Activated CD8-positive, alpha-beta memory T cell treated with anti-CD3 and anti-CD28 coated beads for 4 hours (primary cell): ENCODE results near the gene PMEPA1.

Experiments used
- DNase-seq, 2 donors: peaks; one replicate each; pipeline ENCODE4 v3.0.0-alpha.2; 2020; ENCODE audit warnings: low read depth in 2 of 2

PMEPA1 gene

DNA sequence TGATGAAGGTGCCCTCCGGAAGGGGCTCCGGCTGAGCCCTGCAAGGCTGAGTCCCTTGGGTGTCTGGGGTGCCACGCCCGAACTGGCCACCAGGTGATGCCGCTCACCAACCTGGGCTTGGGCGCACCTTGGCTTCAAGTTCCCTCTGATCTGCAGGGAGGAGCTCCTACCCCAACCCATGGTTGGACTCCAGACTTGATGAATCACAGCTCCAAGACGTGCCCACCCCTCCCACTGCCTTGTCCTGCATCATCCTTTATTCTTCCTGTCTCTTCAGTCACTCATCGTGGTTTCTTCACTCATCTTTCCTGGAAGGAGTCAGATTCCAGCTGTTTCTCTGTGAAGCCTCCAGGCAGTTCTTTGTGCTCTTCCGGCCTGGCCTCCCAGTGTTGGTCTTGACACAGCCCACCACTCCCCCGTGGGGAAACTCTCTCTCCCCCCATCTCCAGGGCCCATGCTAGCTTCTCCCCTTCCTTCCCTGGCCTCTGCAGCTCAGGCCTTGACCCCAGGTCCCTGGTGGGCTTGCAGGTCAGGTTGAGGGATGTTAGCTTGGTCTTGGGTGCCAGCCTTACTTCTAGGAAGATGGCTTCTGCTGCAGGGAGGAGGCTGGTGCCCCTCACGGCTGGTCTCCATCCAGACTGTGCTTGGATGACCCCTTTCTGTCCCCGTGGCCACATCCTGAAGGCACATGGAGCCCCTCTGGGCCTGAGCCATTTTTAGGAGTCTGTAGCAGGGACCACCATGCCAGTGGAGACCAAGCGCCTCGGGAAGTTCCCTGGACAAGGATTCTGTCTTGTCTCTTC is 87.0 kb downstream of the PMEPA1 start:
- DNase-seq = no peak

DNA sequence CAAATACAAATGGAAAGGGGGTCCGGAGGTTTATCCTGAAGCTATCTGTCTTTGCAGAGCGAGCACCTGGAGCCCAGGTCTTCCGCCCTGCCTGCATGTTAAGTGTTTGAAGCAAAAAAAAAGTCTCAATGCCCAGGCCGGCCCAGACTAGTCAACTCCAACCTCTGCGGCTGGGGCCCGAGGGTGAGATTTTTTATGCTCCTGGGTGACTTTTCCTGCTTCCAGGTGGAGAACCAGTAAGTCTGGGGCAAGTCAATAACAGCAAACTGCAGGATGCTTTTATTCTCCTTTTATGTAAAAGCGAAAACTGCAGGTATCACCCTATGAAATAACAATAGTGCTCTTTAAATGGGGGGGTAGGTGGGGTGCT is 87.6 kb downstream of the PMEPA1 start:
- DNase-seq = no peak

DNA sequence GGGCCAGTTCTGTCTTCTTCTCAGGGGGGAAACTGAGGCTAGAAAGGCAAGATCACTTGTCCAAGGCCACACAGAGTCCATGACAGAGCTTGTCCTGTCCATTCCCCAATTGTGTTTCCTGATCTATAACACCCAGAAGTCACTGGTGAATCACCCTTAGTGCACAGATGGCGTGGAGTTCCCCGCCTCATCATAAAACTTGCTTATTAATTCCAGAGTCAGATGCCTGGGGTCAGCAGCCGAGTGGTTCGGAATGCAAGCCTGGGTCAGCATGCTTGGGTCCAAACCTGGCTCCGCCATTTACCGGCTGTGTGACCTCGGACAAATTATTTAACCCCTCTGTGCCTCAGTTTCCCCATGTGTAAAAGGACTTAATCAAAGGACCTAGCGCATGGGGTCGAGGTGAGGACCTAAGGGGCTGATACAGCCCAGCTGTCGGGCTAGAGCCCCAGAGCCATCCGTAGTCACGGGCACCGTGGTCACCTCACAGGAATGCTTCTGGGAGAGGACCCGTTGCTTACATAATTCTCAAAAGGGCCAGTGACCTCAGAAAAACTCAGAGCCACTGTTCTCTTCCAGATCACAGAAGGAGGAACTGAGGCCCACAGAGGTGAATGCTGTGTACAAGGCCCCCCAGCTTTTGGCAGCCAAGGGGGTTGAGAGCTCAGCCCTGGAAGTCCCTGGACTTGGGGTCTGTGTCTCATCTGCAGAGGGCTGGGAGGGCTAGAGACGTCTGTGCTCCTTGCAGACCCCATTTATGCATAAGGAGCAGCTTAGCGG is 88.2 kb downstream of the PMEPA1 start:
- no peak for DNase-seq

DNA sequence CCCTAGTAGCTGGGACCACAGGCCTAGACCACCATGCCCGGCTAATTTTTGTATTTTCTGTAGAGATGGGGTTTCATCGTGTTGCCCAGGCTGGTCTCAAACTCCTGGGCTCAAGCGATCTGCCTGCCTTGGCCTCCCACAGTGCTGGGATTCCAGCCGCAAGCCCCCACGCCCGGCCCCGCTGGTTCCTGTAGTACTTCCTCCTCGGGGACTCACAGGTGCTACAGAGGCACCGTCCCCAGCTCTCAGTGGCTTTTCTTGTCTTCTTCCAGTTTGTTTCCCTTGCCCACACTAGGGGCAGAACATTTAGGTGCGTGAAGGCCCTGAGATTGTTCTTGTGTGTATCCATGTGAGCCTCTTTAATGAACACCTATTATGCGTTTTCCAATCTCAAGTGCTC is 88.8 kb downstream of the PMEPA1 start:
- DNase-seq = no peak

DNA sequence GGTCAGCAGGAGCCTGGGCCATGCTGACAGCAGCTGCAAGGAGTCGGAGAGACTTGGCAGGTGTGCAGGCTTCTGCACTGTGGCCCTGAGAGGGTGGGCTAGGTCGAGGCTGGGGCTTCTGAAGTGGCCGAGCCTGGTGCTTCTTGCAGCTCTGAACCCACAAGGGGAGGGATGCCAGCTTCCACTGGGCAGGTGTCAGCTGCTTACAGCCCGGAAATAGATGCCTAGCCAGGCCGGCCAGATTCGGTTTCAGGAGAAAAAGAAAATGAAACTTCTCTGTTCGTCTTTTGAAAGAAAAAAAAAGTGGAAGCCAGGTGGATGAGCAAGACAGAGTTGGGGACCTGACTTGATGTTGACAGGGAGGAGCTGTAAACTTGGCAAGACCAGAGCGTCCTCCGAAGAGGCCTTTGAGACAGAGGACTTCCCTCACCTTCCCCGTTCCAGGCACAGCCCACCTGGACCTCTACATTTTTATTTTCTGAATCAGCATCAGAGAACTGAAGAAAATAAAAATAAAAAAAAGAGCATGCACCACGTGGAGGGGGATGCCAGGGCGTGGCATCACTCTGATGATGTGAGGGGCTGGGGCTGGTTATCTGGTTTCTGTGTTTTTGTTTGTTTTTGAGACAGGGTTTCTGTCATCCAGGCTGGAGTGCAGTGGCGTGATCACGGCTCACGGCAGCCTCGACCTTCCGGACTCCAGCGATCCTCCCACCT is 89.4 kb downstream of the PMEPA1 start, which contains the start of gene ZBP1:
Gene ZBP1 (minus strand): TSS at position 153 of the 717 bp plus-strand sequence. CDS start 131 bp downstream, at position 22.
- DNase-seq = peak in 1 of 2 donors; percentile 37

DNA sequence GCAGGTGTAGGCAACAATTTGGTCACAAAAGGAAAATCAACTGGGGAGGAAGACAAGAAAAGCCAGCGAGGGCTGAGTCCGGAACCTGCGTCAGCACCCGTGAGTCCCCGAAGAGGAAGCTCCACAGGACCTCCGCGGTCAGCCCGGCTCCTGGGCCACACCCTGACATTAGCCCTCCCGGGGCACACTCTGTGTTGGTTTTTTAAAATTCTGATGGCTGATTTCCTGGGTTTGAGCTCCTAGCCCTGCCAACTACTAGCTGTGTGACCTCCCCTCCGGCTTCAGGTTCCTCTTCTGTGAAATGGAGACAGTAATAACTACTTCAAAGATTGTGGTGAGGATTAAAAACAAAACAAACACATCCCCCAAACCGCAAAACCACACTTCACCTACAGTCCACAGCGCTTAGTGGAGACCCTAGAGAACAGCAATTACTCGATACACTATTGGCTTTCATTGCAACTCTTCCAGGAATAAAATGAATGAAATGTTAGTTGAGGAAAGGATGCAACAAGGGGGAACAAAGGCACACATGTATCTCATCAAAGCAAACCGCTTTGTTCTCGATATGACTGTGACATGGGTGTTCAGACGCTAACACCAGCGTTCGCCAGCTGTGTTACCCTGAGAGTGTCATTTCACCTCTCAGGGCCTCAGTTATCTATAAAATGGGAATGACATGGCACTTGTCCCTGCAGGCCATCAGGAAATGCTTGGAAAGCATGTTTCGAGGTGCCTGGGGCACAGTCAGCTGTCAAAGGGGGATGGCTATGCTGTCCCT is 90.6 kb downstream of the PMEPA1 start:
- DNase-seq = peak in 1 of 2 donors; percentile 25

DNA sequence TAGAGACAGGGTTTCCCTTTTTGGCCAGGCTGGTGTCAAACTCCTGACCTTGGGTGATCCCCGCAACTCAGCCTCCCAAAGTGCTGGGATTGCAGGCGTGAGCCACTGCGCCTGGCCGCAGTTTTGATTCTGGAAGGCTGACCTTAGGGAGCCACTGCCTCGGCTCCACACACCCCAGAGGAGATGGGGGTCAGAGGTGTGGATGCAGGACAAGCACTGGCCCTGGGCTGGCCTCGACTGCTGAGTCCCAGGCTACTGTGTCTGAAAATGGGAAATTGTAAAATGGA is 91.1 kb downstream of the PMEPA1 start:
- DNase-seq = no peak

DNA sequence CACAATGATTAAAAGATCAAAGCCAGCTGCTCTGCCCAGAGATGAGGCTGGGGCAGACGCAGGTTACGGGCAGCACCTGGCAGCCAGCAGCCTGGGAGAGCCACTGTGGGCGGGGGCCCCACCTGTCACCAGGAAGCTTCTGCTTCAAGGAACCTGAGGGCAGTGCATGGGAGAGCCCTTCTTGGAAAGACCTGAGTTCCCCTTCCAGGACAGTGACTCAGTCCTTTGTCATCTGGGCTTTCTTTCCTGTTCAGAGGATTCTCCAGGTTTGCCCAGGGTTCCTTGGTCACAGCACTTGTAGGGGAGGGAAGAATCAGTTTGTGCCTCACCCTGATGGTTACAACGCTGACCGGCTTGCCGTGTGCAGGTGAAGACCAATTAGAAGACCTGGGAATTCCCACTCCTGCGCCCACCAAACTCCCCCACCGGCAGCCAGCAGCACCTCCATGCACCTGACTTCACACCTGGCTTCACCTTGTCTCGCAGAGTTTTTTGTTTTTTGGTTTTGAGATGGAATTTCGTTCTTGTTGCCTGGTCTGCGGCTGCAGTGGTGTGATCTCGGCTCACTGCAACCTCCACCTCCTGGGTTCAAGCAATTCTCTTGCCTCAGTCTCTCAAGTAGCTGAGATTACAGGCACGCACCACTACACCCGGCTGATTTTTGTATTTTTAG is 91.6 kb downstream of the PMEPA1 start:
- no peak for DNase-seq

DNA sequence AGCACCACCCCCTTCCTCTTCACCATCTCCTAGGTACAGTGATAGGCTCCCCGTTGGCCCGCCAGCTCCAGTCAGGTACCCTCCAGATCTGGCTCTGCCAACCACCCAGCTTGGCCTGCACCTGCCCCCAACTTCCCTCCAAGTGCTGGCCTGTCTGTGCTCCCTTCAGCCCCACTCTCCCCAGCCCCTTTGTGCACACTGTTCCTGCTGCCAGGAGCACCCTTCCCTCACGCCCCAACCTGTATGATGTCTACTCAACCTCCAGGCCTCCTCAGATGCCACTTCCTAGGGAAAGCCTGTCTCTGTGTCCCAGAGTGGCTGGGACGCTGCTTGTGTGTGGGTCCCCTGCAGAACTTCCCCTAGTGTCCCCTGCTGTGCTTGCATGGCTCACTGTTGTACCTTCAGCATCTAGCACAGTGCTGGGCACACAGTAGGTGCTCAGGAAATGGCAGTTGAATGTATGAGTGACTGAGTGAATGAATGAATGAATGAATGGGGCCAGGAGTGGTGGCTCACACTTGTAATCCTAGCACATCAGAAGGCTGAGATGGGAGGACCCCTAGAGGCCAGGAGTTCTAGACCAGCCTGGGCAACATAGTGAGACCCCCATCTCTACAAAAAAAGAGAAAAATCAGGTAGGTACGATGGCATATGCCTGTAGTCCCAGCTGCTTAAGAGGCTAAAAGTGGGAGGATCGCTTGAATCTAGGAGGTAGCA is 92.6 kb downstream of the PMEPA1 start:
- DNase-seq = no peak

DNA sequence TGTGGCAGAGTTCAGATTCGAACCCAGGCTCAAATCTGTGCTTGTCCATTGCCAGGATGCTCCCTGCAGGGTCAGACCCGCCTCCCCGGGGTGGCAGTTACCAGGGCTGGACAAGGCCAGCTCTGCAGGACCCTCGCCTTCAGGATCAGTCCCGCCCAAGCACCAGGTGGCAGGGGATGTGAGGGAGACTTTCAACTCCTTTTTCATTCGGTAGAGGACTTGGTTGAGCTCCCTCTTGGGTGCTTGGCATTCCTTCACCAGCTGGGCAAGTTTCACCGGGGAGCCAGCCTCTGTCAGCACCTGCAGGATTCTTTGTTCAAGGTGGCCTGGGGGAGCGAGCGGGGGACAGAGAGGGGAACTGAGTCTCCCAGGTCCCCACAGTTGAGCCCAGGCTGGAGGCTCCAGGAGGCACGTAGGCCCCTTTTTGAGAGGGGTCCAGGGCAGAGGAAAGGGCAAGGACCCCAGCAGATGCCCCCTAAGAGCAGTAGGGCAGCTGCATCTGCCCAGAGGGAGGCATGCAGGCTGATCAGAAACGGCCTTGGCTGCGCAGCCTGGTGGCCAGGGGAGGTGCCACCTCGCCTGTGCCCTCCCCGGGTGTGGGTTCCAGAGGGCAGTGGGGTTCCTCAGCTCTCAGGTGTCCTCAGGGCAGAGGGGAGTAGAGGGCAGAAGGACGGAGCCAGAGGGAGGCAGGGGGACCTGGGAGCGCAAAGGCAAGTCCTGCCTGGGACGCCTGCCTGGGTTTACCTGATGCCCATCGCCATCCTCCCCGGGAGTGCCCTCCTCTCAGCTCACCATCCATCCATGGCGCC is 93.5 kb downstream of the PMEPA1 start:
- DNase-seq = no peak

DNA sequence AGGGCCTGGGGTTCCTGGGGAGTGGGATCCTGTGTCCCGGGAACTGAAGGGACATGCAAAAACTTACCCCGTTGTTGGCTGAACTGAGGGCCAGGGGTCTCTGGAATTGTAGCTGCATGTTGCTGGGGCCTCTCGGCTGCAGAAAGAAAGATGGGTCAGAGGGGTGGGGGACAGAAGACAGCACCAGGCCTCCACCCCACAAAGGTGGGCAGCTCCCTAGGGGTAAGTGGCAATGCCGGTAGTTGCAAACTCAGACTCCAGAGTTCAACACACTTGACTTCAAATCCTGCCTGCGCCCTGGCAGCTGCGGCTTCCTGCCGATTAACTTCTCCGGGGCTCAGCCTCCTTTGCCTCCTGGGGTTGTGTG is 94.4 kb downstream of the PMEPA1 start:
- no peak for DNase-seq

DNA sequence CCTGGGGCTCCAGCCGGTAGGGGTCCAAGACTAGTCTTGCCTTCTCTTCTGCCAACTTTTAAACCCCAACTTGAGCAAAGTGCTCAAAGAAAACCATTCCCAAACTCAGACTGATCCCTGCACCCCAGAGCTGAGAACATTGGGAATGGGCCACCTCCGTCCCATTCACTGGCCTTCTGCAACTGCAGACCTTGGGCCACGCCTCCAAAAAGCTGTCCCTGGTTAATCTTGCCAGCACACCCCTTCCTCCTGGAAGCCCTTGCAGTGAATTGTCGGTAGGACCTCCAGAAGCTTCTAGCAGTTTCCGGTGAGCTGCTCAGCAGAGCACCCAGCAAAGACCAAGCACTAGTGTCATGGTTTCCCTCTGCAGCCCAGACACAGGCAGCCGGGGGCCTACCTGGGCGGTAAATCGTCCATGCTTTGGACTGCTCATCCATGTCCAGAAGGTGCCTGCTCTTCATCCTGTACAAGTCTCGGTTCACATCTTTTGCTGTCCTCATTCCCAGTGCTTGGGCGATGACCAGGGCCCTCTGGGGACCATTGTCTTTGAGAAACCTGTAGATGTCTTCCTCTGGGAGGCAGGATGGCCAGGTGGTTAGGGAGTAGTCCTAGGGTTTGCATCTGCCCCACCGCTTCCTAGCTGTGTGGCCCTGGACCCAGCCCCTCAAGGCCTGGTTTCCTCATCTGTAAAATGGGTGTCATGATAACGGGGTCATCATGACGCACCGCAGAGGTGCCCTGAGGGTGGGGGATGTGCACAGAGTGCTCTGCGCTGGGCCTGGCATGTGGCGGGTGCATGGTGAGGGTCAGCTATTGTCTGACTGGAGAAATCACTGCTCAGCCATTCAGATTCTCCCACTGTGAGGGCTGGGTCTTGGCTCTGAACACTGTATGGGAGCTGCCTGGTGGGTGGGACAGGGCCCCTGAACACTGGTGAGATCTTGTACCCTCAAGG is 95.0 kb downstream of the PMEPA1 start:
- no peak for DNase-seq

DNA sequence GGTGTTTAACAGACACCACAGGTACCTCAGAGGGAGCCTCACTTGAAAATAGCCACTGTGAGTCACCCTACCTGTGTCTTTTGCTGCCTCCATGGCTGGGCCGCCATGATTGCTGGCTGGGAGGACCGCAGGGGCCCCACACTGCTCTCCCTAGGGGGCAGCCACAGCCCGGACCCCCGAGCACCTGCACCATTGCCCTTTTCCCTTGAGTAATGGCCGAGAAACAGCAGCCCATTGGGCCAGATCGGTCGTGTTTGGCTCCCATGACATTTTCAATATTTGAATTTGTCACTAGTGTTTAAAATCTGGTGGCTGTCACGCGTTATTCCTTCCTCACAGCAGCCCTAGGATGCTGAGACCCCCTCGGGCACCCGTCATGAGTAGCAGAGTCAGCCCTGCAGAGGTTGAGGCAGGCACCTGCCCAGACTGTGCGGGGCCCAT is 96.3 kb downstream of the PMEPA1 start:
- no peak for DNase-seq

DNA sequence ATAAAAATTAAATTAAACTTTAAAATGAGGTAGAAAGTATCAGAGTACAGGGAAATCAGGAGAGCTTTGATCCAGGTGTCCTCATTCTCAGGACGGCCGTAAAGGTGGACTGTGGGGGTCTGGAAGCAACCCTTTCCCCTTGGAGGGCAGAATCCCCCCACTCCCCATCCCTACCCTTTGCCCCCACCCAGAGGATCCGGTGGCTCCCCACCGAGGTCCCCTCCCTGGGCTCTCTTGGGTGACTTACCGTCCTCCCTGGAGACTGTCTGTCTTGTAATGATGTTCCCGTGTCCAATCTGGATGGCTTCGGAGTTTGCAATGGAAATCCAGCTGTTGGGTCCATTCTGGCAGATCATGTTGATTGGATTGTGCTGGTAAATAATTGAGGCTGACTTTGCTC is 96.9 kb downstream of the PMEPA1 start:
- no peak for DNase-seq

DNA sequence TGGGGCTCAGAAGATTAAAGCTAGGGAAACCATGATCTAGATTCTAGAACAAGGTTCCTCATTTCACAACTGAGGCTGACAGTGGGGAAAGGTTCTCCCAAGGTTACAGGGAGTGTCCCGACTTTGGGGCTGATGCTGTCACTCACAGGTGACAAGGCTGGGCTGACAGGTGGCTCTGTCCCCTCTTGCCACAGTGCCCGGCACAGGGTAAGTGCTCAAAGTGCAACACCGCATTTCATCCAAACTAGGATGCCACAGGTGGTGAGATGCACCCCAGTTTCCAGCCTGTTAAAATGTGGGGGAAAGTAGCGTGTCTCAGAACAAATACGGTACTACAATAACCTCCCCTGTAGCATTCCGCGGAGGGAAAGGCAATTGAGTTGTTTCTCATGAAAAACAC is 97.4 kb downstream of the PMEPA1 start:
- no peak for DNase-seq

DNA sequence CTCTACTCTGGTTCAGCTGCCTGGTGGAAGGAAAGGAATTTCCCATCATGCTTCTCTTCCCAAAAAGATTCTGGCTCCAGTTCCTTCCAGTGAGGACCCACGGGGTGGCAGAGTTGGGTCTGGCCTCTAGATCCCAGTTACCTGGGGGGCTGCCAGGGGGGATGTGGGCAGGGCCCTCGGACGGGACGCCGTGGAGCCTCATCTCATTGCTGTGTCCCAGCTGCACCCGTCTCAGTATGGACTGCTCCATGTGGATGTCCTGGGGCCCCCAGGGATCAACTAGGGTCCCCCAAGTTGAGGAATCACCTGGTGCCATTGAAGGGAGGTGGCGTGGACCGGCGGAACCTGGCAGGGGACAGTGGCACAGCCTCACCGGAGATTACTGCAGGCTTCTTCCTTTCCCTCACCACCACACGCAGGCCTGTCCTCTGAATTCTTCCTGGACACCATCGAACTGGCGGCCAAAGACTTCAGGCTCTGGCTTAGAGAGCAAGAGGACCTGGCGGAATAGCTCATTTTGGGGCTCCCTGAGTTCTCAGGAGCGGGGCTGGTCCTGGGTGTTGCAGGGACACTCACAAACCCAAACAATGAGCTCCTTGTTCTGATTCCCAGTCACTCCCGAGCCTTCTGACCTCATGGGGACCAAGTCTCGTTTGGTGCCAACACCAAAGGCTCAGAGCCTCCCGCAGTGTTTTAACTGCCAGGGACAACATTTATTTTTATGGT is 98.1 kb downstream of the PMEPA1 start:
- no peak for DNase-seq

DNA sequence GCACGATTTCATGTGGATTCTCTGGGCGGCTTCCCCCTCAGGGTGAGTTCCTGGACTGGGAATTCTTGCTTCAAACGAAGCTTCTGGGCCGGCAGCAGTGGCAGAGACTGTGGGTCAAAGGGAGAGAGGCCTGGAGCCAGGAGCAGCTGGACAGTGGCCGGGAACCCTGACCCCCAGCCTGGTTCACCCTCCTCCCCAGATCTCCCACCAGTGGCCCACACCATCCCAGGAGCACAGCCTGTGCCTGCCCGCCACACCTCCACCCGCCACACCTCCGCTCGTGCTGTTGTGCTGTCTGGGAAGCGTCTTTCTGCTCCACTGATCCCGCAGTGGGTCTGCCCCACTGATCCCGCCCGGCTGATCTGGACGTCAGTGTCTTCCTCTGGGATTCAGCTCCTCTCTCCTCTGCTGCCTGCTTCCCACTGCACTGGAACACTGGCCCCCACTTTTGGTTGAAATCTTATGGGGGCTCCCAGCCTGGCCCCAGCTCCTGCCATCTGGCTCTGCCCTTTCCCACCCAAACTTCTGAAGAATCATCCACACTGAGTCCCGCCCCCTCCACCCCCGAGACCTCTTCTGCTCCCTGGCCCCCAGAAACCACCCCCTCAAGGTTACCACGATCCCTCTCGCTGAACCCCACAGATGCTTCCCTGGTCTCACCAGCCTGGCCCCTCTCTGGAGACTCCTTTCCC is 99.4 kb downstream of the PMEPA1 start:
- DNase-seq = no peak

DNA sequence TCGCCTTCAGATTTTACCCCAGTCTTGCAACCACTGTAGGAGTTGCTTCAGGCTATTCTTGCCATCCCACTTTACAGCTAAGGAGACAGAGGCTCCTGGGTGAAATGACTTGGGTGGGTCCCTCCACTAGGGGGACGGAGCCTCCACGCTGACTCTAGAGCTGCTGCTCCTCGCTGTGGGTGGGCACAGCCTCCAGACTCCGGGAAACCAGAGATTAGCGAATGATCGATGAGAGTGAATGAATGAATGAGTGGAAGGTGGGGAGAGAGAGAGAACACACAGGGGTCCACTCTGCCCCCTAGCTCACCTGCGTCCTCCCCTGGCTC is 100.0 kb downstream of the PMEPA1 start:
- DNase-seq = no peak
